HG03432 (cell line): Measurements from ENCODE around the gene ADRM1.
A peak's percentile ranks its signal among the peaks of the same experiment; 100 is the strongest.

ENCODE experiments used
- ATAC-seq: cut with Tn5 transposase; IDR thresholded peaks from one replicate; pipeline ENCODE4 v1.9.1; 2021; ENCODE audit warnings: mild to moderate bottlenecking, moderate library complexity; ENCODE audit not compliant: unreplicated experiment

ADRM1 gene

DNA sequence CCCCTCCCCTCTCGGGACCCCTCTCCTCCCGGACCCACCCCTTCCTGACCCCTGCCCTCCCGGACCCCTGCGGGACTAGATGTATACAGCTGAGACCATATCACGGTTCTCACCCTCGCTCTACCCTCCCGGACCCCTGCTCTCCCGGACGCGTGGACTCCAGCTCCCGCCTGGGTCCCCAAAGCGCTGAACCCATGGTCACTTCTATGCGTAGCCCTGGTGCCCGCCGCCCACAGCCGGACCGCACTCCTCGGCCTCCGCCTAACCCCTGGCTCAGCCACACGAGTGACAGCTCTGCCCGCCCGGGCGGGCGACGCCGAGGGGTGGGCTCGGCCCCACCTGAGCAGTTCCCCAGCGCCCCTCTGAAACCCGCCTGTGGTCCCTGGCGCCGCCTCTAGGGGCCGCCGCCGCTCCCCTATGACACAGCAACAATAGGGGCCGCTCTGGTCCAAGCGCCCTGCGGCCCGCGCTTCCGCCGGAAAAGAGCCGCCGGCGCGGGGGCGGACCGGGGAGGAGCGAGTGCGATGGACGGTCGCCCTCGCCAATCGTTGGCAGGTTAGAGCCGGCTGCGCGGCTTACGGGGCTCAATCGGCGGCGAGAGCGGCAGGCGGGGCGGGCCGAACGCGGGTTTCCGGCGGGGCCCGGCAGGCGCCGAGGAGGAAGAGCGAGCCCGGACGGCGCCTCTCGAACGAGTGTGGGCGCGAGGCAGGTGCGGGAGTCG lies at the start of gene ADRM1:
Gene ADRM1, plus strand, starts transcription at position 657 of the 721 bp plus-strand sequence. CDS start 572 bp downstream, outside the sequence.
- peak; percentile 93 for ATAC-seq

- no peak for ATAC-seq
These were observed 49.4 kb upstream of the ADRM1 start for GRCh38 chr20:62253398-62253797.

GRCh38 chr20:62254021-62254724 lies 48.6 kb upstream of the ADRM1 start:
- no peak for ATAC-seq

GRCh38 chr20:62255976-62256375 lies 46.8 kb upstream of the ADRM1 start:
- ATAC-seq: no peak

- no peak for ATAC-seq
These were observed 44.1 kb upstream of the ADRM1 start for GRCh38 chr20:62258499-62259293.

DNA sequence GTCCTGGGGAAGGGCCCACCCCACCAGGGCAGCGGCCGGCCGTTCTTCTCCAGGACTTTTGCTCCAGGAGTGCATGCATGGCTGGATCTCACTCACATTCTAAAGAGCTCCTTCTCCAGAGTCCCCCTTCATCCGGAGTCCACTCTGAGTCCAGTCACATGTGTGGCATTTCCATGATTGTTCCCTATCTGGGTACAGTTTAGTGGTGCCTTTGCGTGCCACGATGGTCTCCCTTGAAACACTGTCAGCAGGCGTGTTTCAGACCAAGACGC lies 43.6 kb upstream of the ADRM1 start:
- ATAC-seq: no peak

DNA sequence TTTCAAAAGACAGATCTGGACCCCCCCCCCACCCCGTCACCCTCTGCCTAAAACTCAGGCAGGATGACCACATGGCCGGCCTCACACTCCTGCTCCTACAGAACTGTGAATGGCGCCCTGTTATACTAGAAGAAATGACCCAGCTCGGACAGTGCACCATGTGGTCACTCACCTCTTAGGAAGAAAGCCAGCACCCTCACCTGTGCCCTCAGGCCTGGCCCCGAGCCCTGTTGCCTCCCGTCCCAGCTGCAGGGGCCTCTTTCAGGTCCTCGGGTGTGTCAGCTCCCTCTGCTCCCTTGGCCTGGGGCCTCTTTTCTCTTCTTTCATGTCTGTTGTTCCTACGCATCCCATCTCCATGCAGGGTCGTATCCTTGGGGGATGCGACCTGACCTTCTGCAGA lies 40.7 kb upstream of the ADRM1 start:
- no peak for ATAC-seq

DNA sequence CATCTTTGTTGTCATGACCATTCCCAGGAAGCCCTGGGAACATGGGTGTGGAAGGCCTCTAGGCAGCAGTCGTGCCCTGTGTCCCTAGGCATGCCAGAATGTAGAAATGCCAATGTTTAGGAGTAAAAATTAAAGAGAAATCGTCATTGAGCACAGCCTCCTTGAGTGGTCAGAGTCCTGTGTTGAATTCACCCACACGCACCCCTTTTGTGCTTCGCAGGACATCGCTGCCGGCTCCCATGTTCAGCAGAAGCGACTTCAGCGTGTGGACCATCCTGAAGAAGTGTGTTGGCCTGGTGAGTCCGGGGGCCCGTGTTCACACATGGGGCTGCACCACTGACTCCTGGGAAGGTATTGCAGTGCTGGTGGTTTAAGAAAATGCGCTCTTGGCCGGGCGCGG lies 39.4 kb upstream of the ADRM1 start:
- no peak for ATAC-seq

- ATAC-seq: no peak
These were observed 37.4 kb upstream of the ADRM1 start for GRCh38 chr20:62265365-62265764.

DNA sequence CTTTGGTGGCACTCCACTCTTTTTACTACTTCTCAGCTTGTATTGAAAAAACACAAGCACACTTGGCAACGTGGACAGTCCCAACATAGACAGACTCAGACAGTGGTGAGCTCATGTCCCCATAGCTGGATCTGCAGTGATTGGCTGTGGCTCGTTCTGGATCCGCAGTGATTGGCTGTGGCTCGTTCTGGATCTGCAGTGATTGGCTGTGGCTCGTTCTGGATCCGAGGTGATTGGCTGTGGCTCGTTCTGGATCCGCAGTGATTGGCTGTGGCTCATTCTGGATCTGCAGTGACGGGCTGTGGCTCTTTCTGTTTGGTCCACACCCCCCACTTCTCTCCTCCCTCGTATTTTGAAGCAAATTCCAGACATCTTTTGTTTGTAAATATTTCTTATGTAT lies 36.5 kb upstream of the ADRM1 start:
- no peak for ATAC-seq

DNA sequence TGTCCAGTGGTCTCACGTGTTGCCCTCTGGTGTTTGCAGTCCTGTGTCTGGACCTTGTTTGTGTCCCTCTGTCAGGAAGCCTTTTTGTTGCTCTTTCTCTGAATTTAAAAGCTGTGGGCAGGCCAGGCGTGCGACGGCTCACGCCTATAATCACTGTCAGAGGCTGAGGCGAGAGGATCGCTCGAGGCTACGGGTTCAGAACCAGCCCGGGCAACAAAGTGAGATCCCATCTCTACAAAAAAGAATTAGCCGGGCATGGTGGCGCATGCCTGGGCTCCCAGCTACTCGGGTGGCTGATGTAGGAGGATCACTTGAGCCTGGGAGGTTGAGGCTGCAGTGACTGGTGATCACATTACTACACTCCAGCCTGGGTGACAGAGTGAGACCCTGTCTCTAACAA lies 35.9 kb upstream of the ADRM1 start:
- ATAC-seq: no peak

- no peak for ATAC-seq
These were observed 35.3 kb upstream of the ADRM1 start for GRCh38 chr20:62267543-62267942.

DNA sequence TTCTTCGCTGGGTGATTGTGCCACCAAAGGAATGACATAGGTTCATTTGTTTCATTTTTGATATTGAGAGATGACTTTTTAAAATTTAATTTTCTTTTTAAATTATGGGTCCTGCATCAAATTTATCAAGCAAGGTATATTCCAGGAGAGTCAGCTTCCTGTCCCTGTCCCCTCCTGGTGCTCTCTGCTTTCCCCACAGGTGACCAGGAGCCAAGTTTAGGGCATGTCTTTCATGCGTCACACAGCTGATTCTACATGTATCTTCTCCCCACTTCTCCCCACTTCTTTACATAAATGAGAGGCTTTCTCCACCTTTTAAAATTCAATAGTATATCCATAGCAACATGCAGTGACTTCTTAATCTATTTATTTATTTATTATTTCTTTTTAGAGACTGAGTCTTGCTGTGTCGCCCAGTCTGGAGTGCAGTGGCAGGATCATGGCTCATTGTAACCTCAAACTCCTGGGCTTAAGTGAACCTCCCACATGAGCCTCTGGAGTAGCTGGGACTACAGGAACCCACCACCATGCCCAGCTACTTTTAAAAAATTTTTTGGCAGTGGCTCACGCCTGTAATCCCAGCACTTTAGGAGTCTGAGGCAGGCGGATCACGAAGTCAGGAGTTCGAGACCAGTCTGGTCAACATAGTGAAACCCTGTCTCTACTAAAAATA lies 34.4 kb upstream of the ADRM1 start:
- no peak for ATAC-seq

- no peak for ATAC-seq
These were observed 33.4 kb upstream of the ADRM1 start for GRCh38 chr20:62269378-62269777.

GRCh38 chr20:62269871-62270270 lies 32.9 kb upstream of the ADRM1 start:
- ATAC-seq: no peak

- ATAC-seq: no peak
These were observed 30.6 kb upstream of the ADRM1 start for GRCh38 chr20:62272200-62272599.

GRCh38 chr20:62273416-62273815 lies 29.4 kb upstream of the ADRM1 start:
- no peak for ATAC-seq

GRCh38 chr20:62274332-62274950 lies 28.4 kb upstream of the ADRM1 start:
- no peak for ATAC-seq

DNA sequence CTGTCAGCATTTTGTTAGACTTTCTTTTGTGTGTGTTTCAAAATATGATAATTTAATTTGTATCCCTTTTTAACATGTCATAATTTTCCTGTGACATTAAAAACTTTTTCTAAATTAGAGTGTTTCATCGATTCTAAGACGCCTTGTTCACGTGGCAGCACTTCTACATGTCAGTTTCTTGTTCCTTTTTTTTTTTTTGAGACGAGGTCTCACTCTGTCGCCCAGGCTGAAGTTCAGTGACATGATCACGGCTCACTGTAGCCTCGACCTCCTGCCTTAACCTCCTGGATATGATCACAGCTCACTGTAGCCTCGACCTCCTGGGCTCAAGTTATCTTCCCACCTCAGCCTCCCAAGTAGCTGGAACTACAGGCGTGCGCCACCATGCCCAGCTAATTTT lies 27.6 kb upstream of the ADRM1 start:
- no peak for ATAC-seq

GRCh38 chr20:62276439-62276838 lies 26.4 kb upstream of the ADRM1 start:
- ATAC-seq: no peak

- ATAC-seq: no peak
These were observed 25.5 kb upstream of the ADRM1 start for GRCh38 chr20:62277253-62277652.
